Posterior vena cava (tissue), 2 donors: ENCODE results near the gene LGALS1. TPM values are rescaled to one million over a fixed set of nuclear protein-coding genes. Genes with fewer than 3 reads are reported as not detected.
A peak's percentile ranks its signal among the peaks of the same experiment; 100 is the strongest.

ENCODE experiments used
- DNase-seq: peaks from one replicate; pipeline ENCODE4 v3.0.0-alpha.2; 2020; ENCODE audit warnings: low spot score
- intact Hi-C, 2 donors: fragments of 100-400 bp; cut with DNase I; formaldehyde crosslinking; loops; one replicate each; pipeline versions ENCODE4 v1.14.1 to v1.14.2; 2022 to 2023
- total RNA-seq, 2 donors: library from RNA; stranded (reverse); fragmentation: NEBNext Ultra II Directional; extraction: Animal tissue kit (Norgen Biotek cat#: 25700); gene quantifications; one replicate each; pipeline ENCODE4 v1.2.1, GENCODE V29; 2021
- donor health status: DM: yes; HTN: yes; CAD: no.
- donor health status: DM: yes; HTN: yes; CAD: no.

The LGALS1 gene
- total RNA-seq, 2 donors from 2014 or later, result 1,140 to 1,213 TPM

DNA sequence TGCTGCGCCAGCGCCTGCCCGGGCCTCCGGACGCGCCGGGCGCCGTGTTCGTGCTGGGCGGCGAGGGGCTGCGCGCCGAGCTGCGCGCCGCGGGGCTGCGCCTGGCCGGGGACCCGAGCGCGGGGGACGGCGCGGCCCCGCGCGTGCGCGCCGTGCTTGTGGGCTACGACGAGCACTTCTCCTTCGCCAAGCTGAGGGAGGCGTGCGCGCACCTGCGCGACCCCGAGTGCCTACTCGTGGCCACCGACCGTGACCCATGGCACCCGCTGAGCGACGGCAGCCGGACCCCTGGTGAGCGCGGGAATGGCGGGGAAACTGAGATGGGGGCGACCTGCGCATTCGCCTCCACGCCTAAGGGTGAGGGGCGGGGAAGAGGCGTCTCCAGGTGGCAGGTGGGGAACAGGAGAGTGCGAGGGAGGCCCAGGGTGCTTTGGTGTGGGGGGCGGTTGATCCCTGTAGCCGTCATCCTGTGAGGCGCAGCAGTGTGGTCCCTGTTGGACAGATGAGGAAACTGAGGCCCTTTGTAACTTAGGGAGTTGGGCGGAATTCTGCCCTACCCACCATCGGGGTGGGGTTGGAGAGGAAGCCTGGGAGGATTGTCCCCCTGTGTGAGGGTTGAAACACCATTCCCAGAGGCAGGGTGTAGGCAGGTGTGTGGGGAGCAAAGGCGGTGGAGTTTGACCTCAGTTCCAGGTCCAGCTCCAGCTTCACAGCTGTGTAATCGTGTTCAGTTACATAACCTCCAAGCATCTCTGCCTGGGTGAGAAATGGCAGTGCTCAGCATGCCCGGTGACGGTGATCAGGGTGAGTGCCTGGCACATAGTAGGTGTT, 16.2 kb upstream of the LGALS1 start:
- no peak for DNase-seq
- intact Hi-C loops, result loop anchor here in 1 of 2 donors (10.0 kb wide), 1 partner anchor 206 kb away; no protein-coding TSS in a partner anchor

DNA sequence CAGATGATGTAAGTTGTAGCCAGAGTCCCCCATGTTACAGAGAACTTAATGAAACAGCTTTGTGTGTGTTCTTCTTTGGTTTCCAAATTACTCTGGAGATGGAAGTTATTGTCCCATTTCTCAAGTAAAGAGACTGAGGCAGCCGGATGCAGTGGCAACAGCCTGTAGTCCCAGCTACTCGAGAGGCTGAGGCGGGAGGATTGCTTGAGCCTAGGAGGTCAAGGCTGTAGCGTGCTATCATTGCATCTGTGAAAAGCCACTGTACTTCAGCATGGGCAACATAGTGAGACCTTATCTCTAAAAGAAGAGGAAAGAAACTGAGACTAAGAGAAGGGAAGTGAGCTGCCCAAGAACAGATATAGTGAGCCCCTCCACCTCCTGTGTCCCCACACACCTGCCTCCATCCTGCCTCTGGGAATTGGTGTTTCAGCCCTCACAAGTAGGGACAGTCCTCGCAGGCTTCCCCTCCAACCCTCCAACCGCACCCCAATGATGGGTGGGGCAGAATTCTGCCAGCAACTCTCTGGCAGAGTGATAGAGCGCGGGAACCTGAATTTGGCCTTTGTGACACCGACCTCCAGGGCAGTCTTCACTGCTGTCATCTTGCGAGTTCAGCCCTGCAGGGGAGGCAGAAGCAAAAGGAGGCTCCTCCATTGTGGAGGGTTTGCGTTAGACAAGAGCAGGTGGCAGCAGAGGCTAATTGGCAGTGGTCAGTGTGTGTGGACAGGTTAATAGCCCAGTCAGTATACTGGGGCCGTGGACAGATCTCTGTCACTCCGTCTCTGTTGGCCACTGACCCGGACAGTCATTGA, 15.3 kb upstream of the LGALS1 start:
- no peak for DNase-seq
- intact Hi-C loops, result loop anchor here in 1 of 2 donors (10.0 kb wide), 1 partner anchor 205 kb away; no protein-coding TSS in a partner anchor

- no peak for DNase-seq
- intact Hi-C loops, result no loop called here
These were observed 14.8 kb upstream of the LGALS1 start for GRCh38 chr22:37660709-37661045.

GRCh38 chr22:37661160-37661924, 14.1 kb upstream of the LGALS1 start:
- no peak for DNase-seq
- intact Hi-C loops, result no loop called here

DNA sequence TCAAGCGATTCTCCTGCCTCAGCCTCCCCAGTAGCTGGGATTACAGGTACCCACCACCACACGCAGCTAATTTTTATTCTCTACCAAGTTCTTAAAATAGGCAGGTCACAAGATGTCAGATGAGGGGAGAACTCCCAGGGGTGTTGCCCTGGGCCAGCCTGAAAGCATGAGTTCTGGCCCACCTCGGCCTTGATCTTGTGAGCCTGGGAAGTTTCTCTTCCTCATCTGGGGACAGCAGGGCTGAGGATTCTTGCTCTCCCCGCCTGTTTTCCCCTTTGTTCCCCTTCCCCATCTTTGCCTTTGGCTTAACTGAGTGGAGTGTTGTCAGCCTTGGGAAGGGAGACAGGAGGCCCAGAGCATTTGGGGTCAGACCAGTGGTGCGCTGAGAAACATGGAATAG, 13.4 kb upstream of the LGALS1 start:
- intact Hi-C loops, result no loop called here
- DNase-seq, result no peak

DNA sequence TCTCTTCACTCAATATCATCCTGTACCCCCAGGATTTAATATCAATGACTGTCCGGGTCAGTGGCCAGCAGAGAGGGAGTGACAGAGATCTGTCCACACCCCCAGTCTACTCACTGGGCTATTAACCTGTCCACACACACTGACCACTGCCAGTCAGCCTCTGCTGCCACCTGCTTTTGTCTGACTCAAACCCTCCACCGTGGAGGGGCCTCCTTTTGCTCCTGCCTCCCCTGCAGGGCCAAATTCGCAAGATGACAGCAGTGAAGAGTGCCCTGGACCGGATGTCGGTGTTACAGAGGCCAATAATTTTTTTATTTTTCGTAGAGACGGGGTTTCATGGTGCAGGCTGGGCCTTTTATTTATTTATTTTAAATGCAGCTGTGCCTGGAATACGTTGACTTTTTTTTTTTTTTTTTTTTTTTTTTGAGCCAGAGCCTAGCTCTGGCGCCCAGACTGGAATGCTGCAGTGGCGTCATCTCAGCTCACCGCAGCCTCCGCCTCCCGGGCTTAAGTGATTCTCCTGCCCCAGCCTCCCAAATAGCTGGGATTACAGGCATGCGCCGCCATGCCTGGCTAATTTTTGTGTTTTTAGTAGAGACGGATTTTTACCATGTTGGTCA, 11.8 kb upstream of the LGALS1 start:
- intact Hi-C loops, result no loop called here
- DNase-seq, result no peak

- intact Hi-C loops, result no loop called here
- no peak for DNase-seq
These were observed 11.0 kb upstream of the LGALS1 start for GRCh38 chr22:37664249-37665101.

DNA sequence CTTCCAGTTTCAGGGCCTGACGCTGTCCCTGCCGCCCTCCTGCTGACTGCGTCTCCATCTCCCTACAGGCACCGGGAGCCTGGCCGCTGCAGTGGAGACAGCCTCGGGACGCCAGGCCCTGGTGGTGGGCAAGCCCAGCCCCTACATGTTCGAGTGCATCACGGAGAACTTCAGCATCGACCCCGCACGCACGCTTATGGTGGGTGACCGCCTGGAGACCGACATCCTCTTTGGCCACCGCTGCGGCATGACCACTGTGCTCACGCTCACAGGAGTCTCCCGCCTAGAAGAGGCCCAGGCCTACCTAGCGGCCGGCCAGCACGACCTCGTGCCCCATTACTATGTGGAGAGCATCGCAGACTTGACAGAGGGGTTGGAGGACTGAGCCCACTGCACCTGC, 9.9 kb upstream of the LGALS1 start:
- intact Hi-C loops, result no loop called here
- no peak for DNase-seq

DNA sequence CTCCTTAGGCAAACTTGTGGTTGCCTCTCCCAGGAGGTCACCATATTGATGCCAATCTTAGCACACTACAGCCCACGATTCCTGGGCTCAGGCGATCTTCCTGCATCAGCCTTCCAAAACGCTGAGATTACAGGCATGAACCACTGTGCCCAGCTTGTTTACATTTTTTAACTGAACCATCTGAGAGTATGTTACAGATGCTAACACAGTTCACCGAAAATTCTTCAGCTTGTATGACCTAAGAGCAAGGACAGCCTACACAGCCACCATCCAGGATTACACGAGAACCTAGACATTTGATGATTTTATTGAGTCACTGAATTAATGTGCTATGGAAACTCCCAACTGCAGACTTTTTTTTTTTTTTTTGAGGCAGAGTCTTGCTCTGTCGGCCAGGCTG, 5.8 kb upstream of the LGALS1 start:
- intact Hi-C loops, result no loop called here
- no peak for DNase-seq

- DNase-seq, result no peak
- intact Hi-C loops, result no loop called here
These were observed 3.1 kb upstream of the LGALS1 start for GRCh38 chr22:37672206-37672919.

- intact Hi-C loops, result no loop called here
- no peak for DNase-seq
These were observed 2.4 kb upstream of the LGALS1 start for GRCh38 chr22:37672920-37673455.

DNA sequence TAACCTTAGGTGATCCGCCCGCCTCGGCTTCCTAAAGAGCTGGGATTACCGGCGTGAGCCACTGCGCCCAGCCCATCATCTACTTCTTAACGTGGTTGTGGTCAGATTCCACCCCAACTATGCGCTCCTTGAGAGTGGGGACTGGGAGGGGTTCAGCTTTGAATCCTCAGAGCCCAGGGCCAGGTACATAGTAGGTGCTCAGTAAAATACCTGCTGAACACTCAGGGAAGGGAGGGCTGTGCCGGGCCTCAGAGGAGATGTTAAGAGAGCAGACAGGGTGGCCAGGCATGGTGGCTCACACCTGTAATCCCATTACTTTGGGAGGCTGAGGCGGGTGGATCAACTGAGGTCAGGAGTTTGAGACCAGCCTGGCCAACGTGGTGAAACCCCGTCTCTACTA, 1.2 kb upstream of the LGALS1 start:
- intact Hi-C loops, result no loop called here
- no peak for DNase-seq

- intact Hi-C loops, result no loop called here
- DNase-seq, result no peak
These were observed 697 bp downstream of the LGALS1 start for GRCh38 chr22:37675930-37676735.

- peak; percentile 96 for DNase-seq
- intact Hi-C loops, result no loop called here
These were observed 1.5 kb downstream of the LGALS1 start for GRCh38 chr22:37676736-37677492.

DNA sequence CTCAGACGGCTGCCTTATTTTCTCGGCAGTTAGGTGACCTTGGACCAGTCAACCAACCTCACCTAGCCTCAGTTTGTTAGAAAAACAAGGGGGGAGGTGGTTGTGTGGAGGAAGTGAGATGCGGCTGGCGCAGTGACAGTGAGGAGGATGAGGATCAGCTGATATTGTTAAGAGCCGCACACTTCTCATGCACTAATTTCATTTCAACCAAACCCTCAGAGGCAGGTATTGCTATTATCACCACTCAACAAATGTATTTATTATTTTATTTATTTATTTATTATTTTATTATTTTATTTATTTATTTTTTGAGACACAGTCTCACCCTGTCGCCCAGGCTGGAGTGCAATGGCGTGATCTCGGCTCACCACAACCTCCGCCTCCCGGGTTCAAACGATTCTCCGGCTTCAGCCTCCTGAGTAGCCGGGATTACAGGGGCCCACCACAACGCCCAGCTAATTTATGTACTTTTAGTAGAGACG, 2.1 kb downstream of the LGALS1 start:
- intact Hi-C loops, result no loop called here
- DNase-seq, result no peak

DNA sequence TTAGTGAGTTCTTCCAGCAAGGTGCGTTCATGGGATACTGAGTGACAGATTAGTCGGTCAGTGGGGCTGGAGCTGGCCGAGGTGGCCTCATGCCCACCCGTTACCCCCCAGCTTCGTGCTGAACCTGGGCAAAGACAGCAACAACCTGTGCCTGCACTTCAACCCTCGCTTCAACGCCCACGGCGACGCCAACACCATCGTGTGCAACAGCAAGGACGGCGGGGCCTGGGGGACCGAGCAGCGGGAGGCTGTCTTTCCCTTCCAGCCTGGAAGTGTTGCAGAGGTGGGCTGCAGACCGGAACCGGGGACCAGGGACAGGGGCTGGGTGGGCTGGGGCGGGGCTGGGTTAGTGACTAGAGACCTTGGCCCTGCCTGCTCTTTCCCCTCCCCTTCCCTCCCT, 2.9 kb downstream of the LGALS1 start:
- DNase-seq, result no peak
- intact Hi-C loops, result no loop called here
